ENCODE measurements around the gene TSR3. TPM values are rescaled to one million over a fixed set of nuclear protein-coding genes. Genes with fewer than 3 reads are reported as not detected.

TSR3 gene
- total RNA-seq, 2 experiments from 2014 or later: 37.6 to 58.7 TPM

GRCh38 chr16:1348926-1349325 is 2.8 kb downstream of the TSR3 start:
- POLR2A ChIA-PET: no interaction called here

GRCh38 chr16:1348441-1348840 is 3.2 kb downstream of the TSR3 start:
- DNase-seq: no peak
- Mint-ChIP-seq H3K36me3 (ENCODE audit: low read depth) (no peaks in the 10 kb centered on the region), H3K4me1 (peaks cover 23% of the 10 kb centered on the region), H3K4me3 (no peak overlapping the region), H3K27me3 (no peaks in the 10 kb centered on the region), H3K27ac (no peak overlapping the region), H3K9me3 (ENCODE audit: low read depth) (no peaks in the 10 kb centered on the region)
- no peak for ATAC-seq
- ChIA-PET CTCF (interaction anchor here (0.5 to 0.9 kb wide), 3 partner anchors 16 to 1394 kb away, joined by 3 read pairs; no protein-coding TSS in a partner anchor), POLR2A (no interaction called here)
- intact Hi-C loops (cut with DNase I, micrococcal nuclease): loop anchor here in 1 of 2 experiments (10.0 kb wide), 1 partner anchor 596 kb away; the partner anchor contains the start of gene MSRB1

More at GRCh38 chr16:1348926-1349325, 2.8 kb downstream of the TSR3 start:
- peaks cover 26% of the 10 kb centered on the region for H3K4me1 Mint-ChIP-seq
- CTCF ChIA-PET: interaction anchor here (0.5 to 0.9 kb wide), 3 partner anchors 15 to 1393 kb away, joined by 3 read pairs; no protein-coding TSS in a partner anchor
- no peak for DNase-seq
- intact Hi-C loops (cut with DNase I, micrococcal nuclease): loop anchor here in 1 of 2 experiments (10.0 kb wide), 1 partner anchor 596 kb away; the partner anchor contains the start of gene MSRB1
- no peaks in the 10 kb centered on the region for H3K36me3 Mint-ChIP-seq (ENCODE audit: low read depth)
- H3K9me3 Mint-ChIP-seq (ENCODE audit: low read depth): no peaks in the 10 kb centered on the region
- no peak for ATAC-seq
- no peak overlapping the region for H3K4me3 Mint-ChIP-seq
- no peak overlapping the region for H3K27ac Mint-ChIP-seq
- H3K27me3 Mint-ChIP-seq: no peaks in the 10 kb centered on the region

GRCh38 chr16:1347962-1348361 is 3.7 kb downstream of the TSR3 start:
- ChIA-PET CTCF (interaction anchor here (0.9 kb wide), 1 partner anchor 16 kb away, joined by 3 read pairs; no protein-coding TSS in a partner anchor), POLR2A (no interaction called here)
- Mint-ChIP-seq H3K9me3 (ENCODE audit: low read depth) (no peaks in the 10 kb centered on the region), H3K4me3 (no peak overlapping the region), H3K27ac (no peak overlapping the region), H3K27me3 (no peaks in the 10 kb centered on the region), H3K36me3 (ENCODE audit: low read depth) (no peaks in the 10 kb centered on the region), H3K4me1 (peaks cover 23% of the 10 kb centered on the region)
- intact Hi-C loops (cut with DNase I, micrococcal nuclease): loop anchor here in 1 of 2 experiments (10.0 kb wide), 1 partner anchor 597 kb away; the partner anchor contains the start of gene MSRB1
- DNase-seq: no peak
- no peak for ATAC-seq

- no peak overlapping the region for H3K4me3 Mint-ChIP-seq
- intact Hi-C loops (cut with DNase I, micrococcal nuclease): loop anchor here in 1 of 2 experiments (10.0 kb wide), 1 partner anchor 597 kb away; the partner anchor contains the start of gene MSRB1
- DNase-seq (no peak), ATAC-seq (no peak)
- no peak overlapping the region for H3K27ac Mint-ChIP-seq
- H3K4me1 Mint-ChIP-seq: peaks cover 26% of the 10 kb centered on the region
- H3K9me3 Mint-ChIP-seq (ENCODE audit: low read depth): no peaks in the 10 kb centered on the region
- POLR2A ChIA-PET: no interaction called here
- CTCF ChIA-PET: no interaction called here
- no peaks in the 10 kb centered on the region for H3K27me3 Mint-ChIP-seq
- H3K36me3 Mint-ChIP-seq (ENCODE audit: low read depth): no peaks in the 10 kb centered on the region
These were observed 4.3 kb downstream of the TSR3 start for GRCh38 chr16:1347286-1347855.

- Mint-ChIP-seq H3K9me3 (ENCODE audit: low read depth) (no peaks in the 10 kb centered on the region), H3K4me1 (peaks cover 28% of the 10 kb centered on the region), H3K27me3 (no peaks in the 10 kb centered on the region), H3K4me3 (no peak overlapping the region), H3K36me3 (ENCODE audit: low read depth) (no peaks in the 10 kb centered on the region), H3K27ac (no peak overlapping the region)
- CTCF ChIA-PET: interaction anchor here (1.1 kb wide), 1 partner anchor 15 kb away, joined by 6 read pairs; no protein-coding TSS in a partner anchor
- POLR2A ChIA-PET: no interaction called here
- no peak for ATAC-seq
- intact Hi-C loops (cut with DNase I, micrococcal nuclease): loop anchor here in 1 of 2 experiments (10.0 kb wide), 1 partner anchor 598 kb away; the partner anchor contains the start of gene MSRB1
- no peak for DNase-seq
These were observed 5.0 kb downstream of the TSR3 start for GRCh38 chr16:1346422-1347285.

GRCh38 chr16:1345651-1346421 is 5.8 kb downstream of the TSR3 start:
- no peaks in the 10 kb centered on the region for H3K9me3 Mint-ChIP-seq (ENCODE audit: low read depth)
- no peak overlapping the region for H3K4me3 Mint-ChIP-seq
- no peaks in the 10 kb centered on the region for H3K27me3 Mint-ChIP-seq
- H3K27ac Mint-ChIP-seq: no peak overlapping the region
- H3K4me1 Mint-ChIP-seq: peaks cover 27% of the 10 kb centered on the region
- ATAC-seq: no peak
- POLR2A ChIA-PET: no interaction called here
- intact Hi-C loops (cut with DNase I, micrococcal nuclease): loop anchor here in 1 of 2 experiments (10.0 kb wide), 1 partner anchor 599 kb away; the partner anchor contains the start of gene MSRB1
- no peak for DNase-seq
- H3K36me3 Mint-ChIP-seq (ENCODE audit: low read depth): no peaks in the 10 kb centered on the region
- CTCF ChIA-PET: interaction anchor here (1.1 kb wide), 1 partner anchor 14 kb away, joined by 6 read pairs; no protein-coding TSS in a partner anchor

GRCh38 chr16:1345087-1345486 is 6.6 kb downstream of the TSR3 start:
- DNase-seq: no peak
- H3K36me3 Mint-ChIP-seq (ENCODE audit: low read depth): no peaks in the 10 kb centered on the region
- H3K4me3 Mint-ChIP-seq: no peak overlapping the region
- H3K9me3 Mint-ChIP-seq (ENCODE audit: low read depth): no peaks in the 10 kb centered on the region
- intact Hi-C loops (cut with DNase I, micrococcal nuclease): loop anchor here in 1 of 2 experiments (10.0 kb wide), 1 partner anchor 600 kb away; the partner anchor contains the start of gene MSRB1
- peaks cover 19% of the 10 kb centered on the region for H3K4me1 Mint-ChIP-seq
- no peak overlapping the region for H3K27ac Mint-ChIP-seq
- ATAC-seq: no peak
- H3K27me3 Mint-ChIP-seq: no peaks in the 10 kb centered on the region
- ChIA-PET POLR2A (no interaction called here), CTCF (interaction anchor here (1.1 kb wide), 1 partner anchor 16 kb away, joined by 3 read pairs; no protein-coding TSS in a partner anchor)

- intact Hi-C loops (cut with DNase I, micrococcal nuclease): loop anchor here in 1 of 2 experiments (10.0 kb wide), 1 partner anchor 600 kb away; the partner anchor contains the start of gene MSRB1
- peaks cover 17% of the 10 kb centered on the region for H3K4me1 Mint-ChIP-seq
- H3K27me3 Mint-ChIP-seq: no peaks in the 10 kb centered on the region
- POLR2A ChIA-PET: no interaction called here
- no peak for DNase-seq
- no peaks in the 10 kb centered on the region for H3K36me3 Mint-ChIP-seq (ENCODE audit: low read depth)
- CTCF ChIA-PET: interaction anchor here (1.1 kb wide), 1 partner anchor 16 kb away, joined by 3 read pairs; no protein-coding TSS in a partner anchor
- no peak overlapping the region for H3K27ac Mint-ChIP-seq
- no peak overlapping the region for H3K4me3 Mint-ChIP-seq
- ATAC-seq: no peak
- no peaks in the 10 kb centered on the region for H3K9me3 Mint-ChIP-seq (ENCODE audit: low read depth)
These were observed 7.2 kb downstream of the TSR3 start for GRCh38 chr16:1344499-1344898.

GRCh38 chr16:1343428-1344242 is 8.0 kb downstream of the TSR3 start:
- POLR2A ChIA-PET: interaction anchor here (0.6 kb wide), 1 partner anchor 246 kb away, joined by 3 read pairs; no protein-coding TSS in a partner anchor
- no peaks in the 10 kb centered on the region for H3K9me3 Mint-ChIP-seq (ENCODE audit: low read depth)
- peaks cover 17% of the 10 kb centered on the region for H3K4me1 Mint-ChIP-seq
- ATAC-seq (no peak), DNase-seq (no peak)
- no peaks in the 10 kb centered on the region for H3K36me3 Mint-ChIP-seq (ENCODE audit: low read depth)
- CTCF ChIA-PET: interaction anchor here (1.1 kb wide), 1 partner anchor 17 kb away, joined by 3 read pairs; no protein-coding TSS in a partner anchor
- no peaks in the 10 kb centered on the region for H3K27me3 Mint-ChIP-seq
- no peak overlapping the region for H3K27ac Mint-ChIP-seq
- intact Hi-C loops (cut with DNase I, micrococcal nuclease): loop anchor here (1.0 to 10.0 kb wide), 7 partner anchors 8 to 601 kb away; partner anchors contain the start of genes UQCC4 (in 2 of the 2), BAIAP3 (in 1 of the 2), GNPTG (in 1 of the 2) and MSRB1 (in 1 of the 2)
- H3K4me3 Mint-ChIP-seq: peak overlapping the region; percentile 47
